DMS79 treated with DMSO at 0.1 percent for 48 hours (cell line): Measurements from ENCODE around the gene BPIFB2.
"Not testable (repeated sequence)": the region's sequence is repeated elsewhere in the genome, so short reads cannot be mapped to it uniquely, and the experiment has no call there.

ENCODE experiments used
- DNase-seq: peaks from one replicate; lab custom pipeline; 2025; lab: John Stamatoyannopoulos, UW

BPIFB2 gene

DNA sequence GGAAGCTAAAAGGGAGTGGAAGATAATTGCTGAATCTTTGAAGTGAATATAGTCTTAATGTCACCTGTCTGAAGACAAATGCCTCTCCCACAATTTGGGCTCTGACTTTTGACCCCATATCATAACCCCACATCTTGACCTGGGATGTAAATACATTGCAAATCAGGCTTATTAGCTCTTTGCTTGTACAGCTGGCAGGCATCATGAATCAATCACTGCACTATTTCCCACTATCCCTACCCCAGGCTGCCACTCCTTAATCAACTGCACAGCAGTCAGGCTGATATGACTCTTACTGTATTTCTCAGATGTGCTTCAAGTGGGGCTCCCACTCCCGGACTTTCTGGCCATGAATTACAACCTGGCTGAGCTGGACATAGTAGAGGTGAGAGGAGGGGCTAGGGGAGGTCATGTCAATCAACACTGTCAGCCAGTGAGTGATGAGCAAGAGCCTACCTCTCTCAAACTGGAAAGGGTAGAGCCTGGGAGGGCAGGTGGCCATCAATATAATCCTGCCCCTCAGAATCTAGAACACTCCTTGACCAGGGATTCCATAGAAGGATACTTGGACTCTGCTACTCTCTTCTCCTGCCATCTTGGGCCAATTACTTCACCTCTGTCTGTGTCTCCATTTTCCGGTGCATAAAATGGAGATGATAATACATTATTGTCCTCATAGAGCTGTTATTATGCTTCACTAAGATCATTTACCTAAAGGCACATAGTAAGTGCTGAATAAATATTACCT lies 35.7 kb downstream of the BPIFB2 start:
- DNase-seq, result no peak

DNA sequence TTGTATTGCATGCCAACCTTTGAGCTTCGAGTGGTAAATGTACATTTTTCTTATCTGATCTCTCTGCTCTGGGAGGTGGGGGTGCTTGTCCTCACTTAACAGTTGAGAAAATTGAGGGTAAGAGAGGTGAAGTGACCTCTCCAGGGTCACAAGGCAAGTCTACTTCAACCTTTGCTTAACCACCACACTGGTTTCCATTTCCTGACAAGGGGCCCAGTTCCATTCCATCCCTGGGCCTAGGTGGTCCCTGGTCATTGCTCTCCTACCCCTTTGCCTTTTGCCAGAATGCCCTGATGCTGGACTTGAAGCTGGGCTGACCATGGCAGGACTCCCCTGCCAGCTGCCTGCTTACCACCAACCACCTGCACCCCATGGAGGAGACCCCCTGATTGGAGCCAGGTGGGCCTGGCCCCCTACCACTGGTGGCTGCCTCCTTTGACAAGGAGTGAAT lies 36.3 kb downstream of the BPIFB2 start:
- no peak for DNase-seq

DNA sequence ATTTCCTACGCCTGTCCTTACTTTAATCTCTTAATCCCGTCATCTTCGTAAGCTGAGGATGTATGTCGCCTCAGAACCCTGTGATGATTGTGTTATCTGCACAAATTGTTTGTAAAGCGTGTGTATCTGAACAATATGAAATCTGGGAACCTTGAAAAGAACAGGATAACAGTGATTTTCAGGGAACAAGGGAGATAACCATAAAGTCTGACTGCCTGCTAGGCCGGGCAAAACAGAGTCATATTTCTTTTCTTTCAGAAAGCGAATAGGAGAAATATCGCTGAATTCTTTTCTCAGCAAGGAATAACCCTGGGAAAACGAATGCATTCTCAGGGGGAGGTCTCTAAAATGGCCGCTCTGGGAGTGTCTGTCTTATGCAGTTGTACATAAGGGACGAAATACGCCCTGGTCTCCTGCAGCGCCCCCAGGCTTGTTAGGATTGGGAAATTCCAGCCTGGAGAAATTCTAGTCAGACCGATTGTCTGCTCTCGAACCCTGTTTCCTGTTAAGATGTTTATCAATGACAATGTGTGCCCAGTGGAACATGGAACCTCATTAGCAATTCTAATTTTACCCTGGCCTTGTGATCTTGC lies 37.7 kb downstream of the BPIFB2 start:
- DNase-seq, result not testable (repeated sequence)

DNA sequence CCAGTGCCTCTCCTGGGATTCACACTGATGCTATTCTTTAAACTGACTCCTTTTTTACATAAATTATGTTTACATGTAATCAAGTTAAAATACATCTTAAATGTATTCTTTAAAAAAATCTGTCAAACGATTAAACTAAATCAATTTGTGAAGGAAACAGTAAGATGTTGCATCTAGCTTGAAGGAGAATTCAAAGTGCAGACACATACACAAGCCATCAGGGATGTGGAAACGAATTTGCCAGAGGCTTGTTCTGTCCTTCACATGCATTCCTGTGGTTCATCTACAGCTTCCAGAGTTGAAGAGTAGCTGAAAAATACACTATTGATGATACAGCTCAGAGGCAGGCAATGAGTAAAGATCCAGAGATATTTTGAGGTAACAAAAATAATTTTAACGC lies 38.9 kb downstream of the BPIFB2 start:
- no peak for DNase-seq

DNA sequence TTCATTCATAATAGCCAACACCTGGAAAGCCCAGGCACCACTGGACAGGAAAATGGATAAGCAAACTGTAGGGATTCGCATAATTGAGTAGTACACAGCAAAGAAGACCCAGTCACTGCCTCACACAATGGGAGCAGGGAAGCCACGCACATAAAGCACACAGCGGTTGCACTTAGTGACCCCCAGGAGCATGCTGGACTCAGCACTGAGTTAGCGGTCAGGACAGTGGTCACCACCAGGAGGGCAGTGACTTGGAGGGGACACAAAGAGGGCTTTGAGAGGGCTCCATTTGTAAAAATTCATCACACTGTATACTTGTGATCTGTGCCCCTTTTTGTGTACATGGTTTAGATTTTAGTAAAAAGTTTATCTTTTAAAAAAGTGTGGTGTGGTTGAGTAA lies 43.8 kb downstream of the BPIFB2 start:
- DNase-seq, result no peak

DNA sequence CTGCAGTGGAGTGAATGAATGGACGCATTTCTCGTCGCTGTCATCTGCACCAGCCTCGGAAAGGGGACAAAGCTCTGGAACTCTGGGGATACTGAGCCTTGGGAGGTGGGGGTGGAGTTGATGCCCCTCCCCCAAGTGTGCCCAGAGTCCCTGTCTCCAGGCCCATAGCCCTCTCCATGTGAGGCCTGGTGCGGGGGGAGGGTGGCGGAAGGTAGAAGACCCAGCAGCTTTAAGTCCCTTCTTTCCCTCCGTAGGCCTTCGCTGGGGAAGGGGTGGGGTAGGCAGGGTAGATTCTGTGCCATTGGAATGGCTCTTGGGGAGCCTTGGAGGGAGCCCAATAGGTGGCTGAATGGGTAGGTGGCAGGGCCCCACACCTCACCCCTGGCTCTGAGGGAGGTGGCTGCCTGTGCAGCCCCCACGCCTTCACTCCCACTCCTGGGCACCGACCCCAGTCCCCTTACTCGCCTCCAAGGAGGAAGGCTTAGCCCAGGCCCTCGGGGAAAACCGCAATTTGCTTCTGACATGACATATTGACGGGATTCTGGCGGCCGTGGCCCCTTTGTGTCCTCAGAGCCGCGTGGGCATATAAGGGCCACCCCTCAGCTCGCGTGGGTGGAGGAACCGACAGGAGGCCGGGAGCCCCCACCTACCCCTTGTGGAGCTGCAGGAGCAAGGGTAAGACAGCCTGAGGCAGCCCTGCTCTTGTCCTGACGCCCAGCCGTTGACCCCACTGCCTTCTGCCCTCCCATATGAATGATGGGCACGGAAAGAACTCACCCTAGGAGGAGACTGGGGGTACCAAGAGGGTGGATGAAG lies 46.0 kb downstream of the BPIFB2 start, which contains the start of gene BPIFB3:
Gene BPIFB3, plus strand, starts transcription at position 613 of the 816 bp plus-strand sequence. CDS start 1,533 bp downstream, outside the sequence.
- DNase-seq, result no peak

DNA sequence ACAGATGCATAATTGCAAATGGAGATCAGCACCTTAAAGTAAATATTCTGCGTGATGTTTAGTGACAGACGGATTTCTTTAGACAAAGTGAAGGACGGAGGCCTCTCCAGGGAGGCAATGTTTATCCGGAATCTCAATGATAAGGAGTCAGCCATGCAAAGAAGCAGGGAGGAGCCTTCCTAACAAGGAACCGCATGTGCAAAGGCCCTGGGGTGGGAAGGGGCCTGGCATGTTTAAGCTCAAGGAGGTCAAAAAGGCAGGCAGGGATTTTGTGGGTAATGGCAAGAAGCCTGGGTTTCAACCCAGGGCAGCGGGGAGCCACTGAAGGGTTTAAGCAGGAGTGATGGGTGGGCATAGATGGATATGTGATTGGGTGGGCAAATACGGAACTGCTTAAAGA lies 46.9 kb downstream of the BPIFB2 start:
- DNase-seq, result no peak

DNA sequence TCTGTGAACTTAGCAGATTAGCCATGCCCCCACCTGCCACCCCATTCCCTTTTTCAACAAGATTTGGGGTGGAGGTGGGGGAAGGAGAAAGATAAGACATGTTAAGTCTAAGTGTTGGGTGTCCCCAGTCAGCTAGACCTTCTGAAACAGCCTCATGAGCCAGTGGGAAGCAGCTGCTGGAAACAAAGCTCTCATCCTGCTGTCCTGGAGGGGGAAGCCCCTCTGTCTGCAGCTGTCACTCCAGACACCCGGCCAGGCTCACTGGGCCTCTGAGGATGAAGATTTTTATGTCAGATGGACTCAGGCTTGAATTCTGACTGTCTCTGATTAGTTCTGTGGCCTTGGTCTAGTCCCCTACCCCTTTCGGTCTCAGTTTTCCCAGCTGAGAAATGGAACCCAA lies 47.3 kb downstream of the BPIFB2 start:
- no peak for DNase-seq

DNA sequence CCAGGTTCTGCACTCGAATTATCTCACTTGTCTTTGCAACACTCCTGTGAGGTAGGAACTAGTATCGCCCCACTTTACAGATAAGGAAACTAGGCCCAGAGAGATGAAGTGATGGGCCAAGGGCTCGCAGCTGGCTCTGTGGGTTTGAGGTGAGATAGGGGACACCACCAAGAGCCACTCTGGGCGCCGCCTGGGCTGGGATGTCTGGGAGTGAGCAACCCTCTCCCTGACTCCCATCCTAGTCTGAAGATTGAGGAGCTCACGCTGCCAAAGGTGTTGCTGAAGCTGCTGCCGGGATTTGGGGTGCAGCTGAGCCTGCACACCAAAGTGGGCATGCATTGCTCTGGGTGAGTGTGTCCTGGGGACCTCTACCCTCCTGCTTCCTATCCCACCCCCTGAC lies 51.6 kb downstream of the BPIFB2 start:
- no peak for DNase-seq

DNA sequence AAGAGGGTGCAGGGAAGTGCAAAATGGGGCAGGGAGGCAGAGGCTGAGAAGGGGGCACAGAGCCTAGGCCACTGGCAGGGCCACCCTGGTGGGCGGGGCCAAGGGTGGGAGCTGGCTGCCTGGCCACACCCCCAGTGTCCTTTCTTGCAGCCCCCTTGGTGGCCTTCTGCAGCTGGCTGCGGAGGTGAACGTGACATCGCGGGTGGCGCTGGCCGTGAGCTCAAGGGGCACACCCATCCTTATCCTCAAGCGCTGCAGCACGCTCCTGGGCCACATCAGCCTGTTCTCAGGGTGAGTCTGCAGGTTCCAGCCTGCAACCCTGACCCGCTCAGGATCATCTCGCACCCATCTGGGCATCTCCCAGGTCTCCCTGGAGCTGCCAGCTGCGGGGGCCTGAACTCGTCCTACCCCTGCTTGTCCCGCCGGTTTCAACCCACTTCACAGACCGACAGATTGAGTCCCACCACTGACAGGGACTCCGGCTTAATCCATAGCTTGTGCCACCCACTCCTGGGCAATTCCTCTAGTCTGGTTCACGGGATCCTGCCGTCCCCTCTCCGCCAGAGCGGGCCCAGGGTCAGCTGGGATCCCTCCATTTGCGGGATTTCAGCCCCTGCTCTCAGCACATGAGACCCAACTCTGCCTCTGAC lies 52.4 kb downstream of the BPIFB2 start:
- no peak for DNase-seq

DNA sequence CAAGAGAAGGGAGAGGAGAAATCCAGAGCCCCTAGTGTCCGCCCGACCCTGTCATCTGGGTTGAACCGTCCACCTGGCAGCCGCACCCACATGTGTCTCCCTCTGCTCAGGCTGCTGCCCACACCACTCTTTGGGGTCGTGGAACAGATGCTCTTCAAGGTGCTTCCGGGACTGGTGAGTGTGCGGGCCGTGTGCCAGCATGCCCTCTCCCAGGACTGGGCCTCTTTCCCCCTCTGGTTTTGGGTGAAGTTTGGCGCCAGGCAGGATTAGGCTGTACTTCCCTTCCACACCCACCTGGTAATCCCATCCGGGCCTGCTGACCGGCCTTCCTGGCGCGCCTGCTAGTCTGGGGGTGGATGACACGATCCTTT lies 54.1 kb downstream of the BPIFB2 start:
- DNase-seq, result no peak

DNA sequence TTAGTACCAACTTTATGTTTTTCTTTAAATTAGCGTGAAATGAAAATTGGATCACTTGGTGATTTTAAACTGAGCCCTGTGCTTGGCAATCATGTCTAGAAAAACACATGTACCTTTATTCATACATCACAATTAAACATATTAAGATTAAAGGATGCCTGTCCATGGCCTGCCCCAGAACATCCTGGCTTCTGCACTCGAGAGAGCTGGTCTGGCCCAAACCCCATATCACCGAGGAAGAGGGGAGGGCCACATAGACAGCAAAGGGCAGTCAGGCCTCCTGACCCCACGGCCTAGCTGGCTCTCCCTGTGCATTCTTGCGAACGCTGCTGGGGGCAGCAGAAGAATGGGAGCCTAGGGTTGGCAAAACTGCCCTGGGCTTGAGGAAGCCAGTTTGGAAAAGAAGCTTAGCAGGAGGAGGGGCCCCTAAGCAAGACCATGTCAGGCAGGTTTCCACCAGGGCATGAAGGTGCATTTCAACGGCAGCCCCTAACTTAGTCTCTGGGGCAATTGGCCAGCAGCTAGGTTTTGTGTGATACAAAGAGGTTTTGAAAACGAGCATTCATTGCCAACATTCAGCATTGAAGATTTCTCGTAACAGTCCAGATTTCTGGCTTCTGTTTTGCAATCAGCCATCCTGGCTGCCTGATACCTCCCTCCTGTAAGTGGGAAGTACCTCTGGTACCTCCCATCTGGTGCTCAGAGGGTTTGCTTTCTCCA lies 54.8 kb downstream of the BPIFB2 start:
- no peak for DNase-seq

DNA sequence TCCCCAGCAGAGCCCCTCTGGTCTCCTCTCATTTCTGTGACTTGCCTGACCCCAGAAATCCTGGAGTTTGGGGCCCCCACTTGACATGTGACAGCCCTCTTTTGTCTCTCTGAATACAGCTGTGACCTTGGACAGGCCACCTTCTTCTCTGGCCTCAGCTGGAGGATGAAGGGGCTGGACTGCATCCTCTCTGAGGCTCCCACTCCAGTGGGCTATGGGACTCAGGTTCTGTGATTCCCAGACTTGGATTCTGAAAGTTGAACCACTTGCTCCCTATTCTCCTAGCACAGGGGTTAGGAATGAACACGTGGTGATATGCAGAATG lies 55.3 kb downstream of the BPIFB2 start:
- DNase-seq, result no peak

DNA sequence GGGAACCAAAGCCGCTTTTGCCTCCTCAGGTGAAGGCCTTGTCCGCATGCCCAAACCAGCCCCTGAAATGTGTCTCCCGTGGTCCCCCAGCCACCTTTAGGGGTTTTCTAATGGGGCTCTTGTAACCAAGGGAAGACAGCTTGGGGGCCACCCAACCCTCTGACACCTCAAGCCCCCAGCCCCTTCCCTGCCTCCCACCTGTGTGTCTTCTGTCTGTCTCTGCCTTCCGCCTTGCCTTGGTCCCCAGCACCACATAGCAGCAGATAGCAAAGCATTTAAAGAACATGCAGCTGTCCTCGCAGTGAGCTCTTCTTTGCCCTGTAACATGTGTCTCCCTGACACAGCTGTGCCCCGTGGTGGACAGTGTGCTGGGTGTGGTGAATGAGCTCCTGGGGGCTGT lies 55.8 kb downstream of the BPIFB2 start:
- DNase-seq, result no peak

DNA sequence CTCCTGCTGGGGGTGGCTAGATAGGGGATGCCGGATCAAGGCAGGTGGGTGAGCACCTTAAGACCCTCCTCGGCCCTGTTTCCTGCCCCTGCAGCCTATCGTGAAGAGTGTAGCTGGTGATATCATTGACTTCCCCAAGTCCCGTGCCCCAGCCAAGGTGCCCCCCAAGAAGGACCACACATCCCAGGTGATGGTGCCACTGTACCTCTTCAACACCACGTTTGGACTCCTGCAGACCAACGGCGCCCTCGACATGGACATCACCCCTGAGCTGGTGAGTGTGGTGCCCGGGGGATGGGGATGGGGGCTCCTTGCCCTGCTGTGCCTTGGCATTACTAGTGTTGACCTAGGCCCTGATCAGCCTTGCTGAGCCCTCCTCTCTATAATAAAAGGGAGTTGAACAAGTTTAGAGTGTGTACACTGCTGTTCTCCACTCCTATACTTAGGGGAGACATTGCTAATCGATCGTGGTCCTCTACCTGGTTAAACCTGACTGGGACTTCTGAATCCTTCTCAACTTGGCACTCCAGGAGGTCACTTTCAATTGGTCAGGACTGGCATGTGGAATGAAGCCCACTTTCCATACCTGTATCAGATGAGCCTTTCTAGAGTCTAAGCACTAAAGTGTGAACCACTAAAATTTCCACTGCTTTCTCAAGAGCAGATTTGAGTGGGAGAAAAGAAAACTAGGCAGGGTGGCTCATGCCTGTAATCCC lies 57.2 kb downstream of the BPIFB2 start:
- no peak for DNase-seq

DNA sequence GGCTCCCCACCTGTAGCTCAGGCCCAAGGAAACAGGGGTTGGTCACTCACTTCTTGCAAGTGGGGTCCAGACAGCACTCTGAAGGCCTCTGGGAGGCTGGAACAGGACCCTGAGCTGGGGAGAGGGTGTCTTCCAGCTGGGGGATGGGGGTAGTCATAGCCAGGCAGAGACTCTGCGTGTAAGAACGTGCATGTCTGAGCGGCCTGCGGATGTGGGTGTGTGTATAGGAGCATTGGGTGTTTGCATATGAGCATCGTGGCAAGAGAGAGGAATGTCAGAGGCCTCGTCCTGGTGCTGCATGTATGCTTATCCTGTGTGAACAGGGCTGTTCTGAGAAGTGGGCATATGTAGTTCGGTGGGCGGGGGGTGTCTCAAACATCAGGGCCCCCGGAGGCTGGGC lies 58.3 kb downstream of the BPIFB2 start:
- no peak for DNase-seq

DNA sequence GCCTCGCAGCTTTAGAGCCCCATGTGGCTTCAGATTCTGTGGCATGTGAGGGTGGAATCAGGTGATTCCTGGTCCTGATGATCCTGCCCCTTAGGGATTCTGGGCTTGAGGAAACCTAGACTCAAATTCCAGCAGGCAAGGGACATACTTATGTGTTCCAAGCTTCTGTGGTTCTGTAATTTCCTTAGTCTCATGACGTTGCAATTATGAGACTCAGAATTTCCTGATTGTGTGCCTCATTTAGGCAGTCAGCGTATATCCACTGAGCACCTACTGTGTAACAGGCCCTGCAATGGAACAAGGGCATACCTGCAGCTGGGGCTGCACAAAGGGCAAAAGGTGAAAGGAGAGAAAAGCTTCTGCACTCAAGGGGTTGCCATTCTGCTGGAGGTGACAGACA lies 60.3 kb downstream of the BPIFB2 start:
- no peak for DNase-seq

DNA sequence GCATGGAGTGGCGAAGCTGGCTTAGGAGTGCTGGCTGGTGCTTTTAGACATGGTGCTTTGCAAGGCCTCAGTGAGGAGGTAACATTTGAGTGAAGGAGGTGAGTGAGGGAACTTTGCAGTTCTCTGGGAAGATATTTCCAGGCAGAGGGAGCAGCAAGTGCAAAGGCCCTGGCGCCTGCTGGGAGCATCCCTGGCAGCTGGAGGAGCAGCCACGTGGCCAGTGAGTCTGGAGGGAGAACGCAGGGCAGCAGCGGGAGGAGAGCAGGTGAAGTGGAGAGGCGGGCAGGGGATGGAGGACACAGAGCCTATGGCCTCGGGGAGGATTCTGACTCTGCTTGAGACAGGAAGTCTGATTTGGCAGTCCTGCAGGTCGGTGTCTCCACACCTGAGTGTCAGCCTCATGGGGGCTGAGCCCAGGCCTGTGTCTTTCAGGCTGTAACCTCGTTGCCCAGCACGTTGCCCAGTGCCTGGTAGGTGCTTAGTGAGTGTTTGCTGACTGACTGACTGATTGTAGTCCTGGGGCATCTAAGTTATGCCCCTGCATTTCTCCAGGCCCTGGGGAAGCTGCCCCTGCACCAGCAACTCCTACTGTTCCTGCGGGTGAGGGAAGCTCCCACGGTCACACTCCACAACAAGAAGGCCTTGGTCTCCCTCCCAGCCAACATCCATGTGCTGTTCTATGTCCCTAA lies 60.9 kb downstream of the BPIFB2 start:
- no peak for DNase-seq

DNA sequence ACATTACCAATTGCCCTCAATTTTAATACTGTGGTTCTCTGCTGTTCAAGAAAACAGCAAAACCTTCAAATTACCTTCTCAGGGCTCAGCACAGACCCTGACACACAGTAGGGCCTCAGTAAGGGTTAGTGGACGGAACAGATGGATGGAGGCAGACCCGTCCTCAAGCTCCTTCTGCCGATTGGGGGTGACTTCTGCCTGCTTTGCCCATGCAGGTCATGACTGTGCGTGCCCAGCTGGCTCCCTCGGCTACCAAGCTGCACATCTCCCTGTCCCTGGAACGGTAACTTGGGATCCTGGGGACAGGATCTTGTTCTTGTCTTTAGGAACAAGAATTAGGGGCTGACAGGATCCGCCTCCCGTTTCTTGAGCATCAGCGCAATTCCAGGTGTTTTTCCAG lies 62.2 kb downstream of the BPIFB2 start:
- DNase-seq, result no peak
